K562 (cell line): ENCODE data around the gene RPUSD2. TPM values are rescaled to one million over a fixed set of nuclear protein-coding genes. Genes with fewer than 3 reads are reported as not detected.
A peak's percentile ranks its signal among the peaks of the same experiment; 100 is the strongest.

Source experiments
- BMI1 ChIP-seq: fragments of 150-350 bp; IDR thresholded peaks from 2 replicates; pipeline ENCODE4 v1.6.1; 2014; ENCODE audit warnings: low read length
- CBX5 ChIP-seq: IDR thresholded peaks from 2 replicates; pipeline ENCODE4 v1.6.1; 2014; ENCODE audit warnings: low read depth, borderline replicate concordance
- EGR1 ChIP-seq: fragments of 450-650 bp; conservative IDR thresholded peaks from 2 replicates; pipeline ENCODE4 v1.6.1; 2017; ENCODE audit warnings: mild to moderate bottlenecking
- EHMT2 ChIP-seq: fragments of 450-650 bp; IDR thresholded peaks from 2 replicates; pipeline ENCODE4 v1.6.1; 2018; ENCODE audit warnings: antibody characterized with exemption
- FOSL1 ChIP-seq: fragments of 200-800 bp; sonication (Bioruptor generic); conservative IDR thresholded peaks from 2 replicates; pipeline ENCODE4 v1.6.1; 2016; ENCODE audit warnings: missing genetic modification characterization, missing compliant biosample characterization
- HOXB6 ChIP-seq: fragments of 250-450 bp; sonication (Bioruptor Pico); IDR thresholded peaks from 2 replicates; pipeline ENCODE4 v1.5.1; 2022; ENCODE audit warnings: mild to moderate bottlenecking, borderline replicate concordance
- LEF1 ChIP-seq: fragments of 450-650 bp; IDR thresholded peaks from 2 replicates; pipeline ENCODE4 v1.6.1; 2016; ENCODE audit warnings: mild to moderate bottlenecking
- MAFF ChIP-seq: IDR thresholded peaks from 2 replicates; pipeline ENCODE4 v1.6.1; 2012; ENCODE audit warnings: low read length, improper control_type of control experiment
- MCM5 ChIP-seq: fragments of 450-650 bp; IDR thresholded peaks from 2 replicates; pipeline ENCODE4 v1.6.1; 2016; ENCODE audit warnings: low read depth
- MEF2D ChIP-seq: conservative IDR thresholded peaks from 2 replicates; pipeline ENCODE4 v1.6.1; 2016; ENCODE audit warnings: low read depth, missing genetic modification characterization, missing compliant biosample characterization
- MYNN ChIP-seq, 2 experiments: sonication (generic); formaldehyde crosslinking in 1 of 2; IDR thresholded peaks; 2 replicates each; pipeline versions ENCODE4 v1.5.0 to v1.6.1; 2016 to 2020; ENCODE audit warnings: antibody characterized with exemption in 1 of 2, missing genetic modification reagents in 1 of 2
- NFIC ChIP-seq: fragments of 450-650 bp; IDR thresholded peaks from 2 replicates; pipeline ENCODE4 v1.6.1; 2017; ENCODE audit warnings: mild to moderate bottlenecking, inconsistent platforms
- POLR2A ChIP-seq: fragments of 450-650 bp; conservative IDR thresholded peaks from 2 replicates; pipeline ENCODE4 v1.6.1; 2016
- SPI1 ChIP-seq: IDR thresholded peaks from 2 replicates; pipeline ENCODE4 v1.6.1; 2011; ENCODE audit warnings: low read depth, low read length, control low read depth, borderline replicate concordance
- SRSF7 ChIP-seq: fragments of 200-400 bp; formaldehyde crosslinking; optimal IDR thresholded peaks from 2 replicates; pipeline ENCODE3; 2017; ENCODE audit warnings: mild to moderate bottlenecking, low read depth, low read length
- ZFPM2 ChIP-seq: fragments of 250-450 bp; sonication (Bioruptor Pico); IDR thresholded peaks from 2 replicates; pipeline ENCODE4 v1.5.1; 2022; ENCODE audit warnings: mild to moderate bottlenecking
- ZNF354B ChIP-seq: fragments of 250-450 bp; sonication (Bioruptor Pico); IDR thresholded peaks from 2 replicates; pipeline ENCODE4 v1.4.0; 2020
- ZNF668 ChIP-seq: fragments of 250-450 bp; sonication (Bioruptor Pico); IDR thresholded peaks from 2 replicates; pipeline ENCODE4 v1.8.0; 2022; ENCODE audit warnings: mild to moderate bottlenecking, inconsistent platforms
- polyA plus RNA-seq, 8 experiments: library from polyadenylated mRNA; depleted of rRNA in 4 of 8; stranded (reverse) in 5 of 8; unstranded in 3 of 8; fragments of >200 nt; fragmentation: Nextera tagmentation in 2 of 8; fragmentation: Illumina TruSeq in 1 of 8; extraction: Ambion mirVana in 2 of 8; extraction: Trizol in 1 of 8; gene quantifications; 2 replicates each; pipeline versions ENCODE4 v1.2.1 to v1.2.3, GENCODE V29; 2011 to 2014; ENCODE audit warnings: inconsistent platforms in 1 of 8, missing spikeins in 1 of 8
- total RNA-seq, 7 experiments: library from RNA; depleted of rRNA in 6 of 7; stranded (reverse); fragments of >200 nt in 6 of 7; fragmentation: Illumina TruSeq in 2 of 7; extraction: Trizol in 2 of 7; gene quantifications; 2 replicates each; pipeline versions ENCODE4 v1.2.1 to v1.2.3, GENCODE V29; 2011 to 2021; ENCODE audit warnings: low replicate concordance in 1 of 7
- TF ChIP-seq, protein P1 (sequence below): sonication (generic); formaldehyde crosslinking; IDR thresholded peaks from 2 replicates; pipeline ENCODE4 v1.8.1; 2023; ENCODE audit warnings: missing genetic modification reagents, mild to moderate bottlenecking, borderline replicate concordance
- TF ChIP-seq, protein P2 (sequence below): fragments of 250-450 bp; sonication (Bioruptor Pico); IDR thresholded peaks from 2 replicates; pipeline ENCODE4 v1.8.0; 2022; ENCODE audit warnings: moderate library complexity, mild to moderate bottlenecking, inconsistent platforms
- TF ChIP-seq, protein P3 (sequence below): fragments of 250-450 bp; sonication (Bioruptor Pico); IDR thresholded peaks from 2 replicates; pipeline ENCODE4 v1.4.0; 2020
- TF ChIP-seq, protein P4 (sequence below): fragments of 450-650 bp; IDR thresholded peaks from 2 replicates; pipeline ENCODE4 v1.6.1; 2016; ENCODE audit warnings: antibody characterized with exemption

Gene RPUSD2
- total and polyA plus RNA-seq, 9 of the 15 experiments (the other 6 are each of a cell fraction or from before 2014, with no cell fraction given): 3.7 to 30.2 (median 14.3) TPM

DNA sequence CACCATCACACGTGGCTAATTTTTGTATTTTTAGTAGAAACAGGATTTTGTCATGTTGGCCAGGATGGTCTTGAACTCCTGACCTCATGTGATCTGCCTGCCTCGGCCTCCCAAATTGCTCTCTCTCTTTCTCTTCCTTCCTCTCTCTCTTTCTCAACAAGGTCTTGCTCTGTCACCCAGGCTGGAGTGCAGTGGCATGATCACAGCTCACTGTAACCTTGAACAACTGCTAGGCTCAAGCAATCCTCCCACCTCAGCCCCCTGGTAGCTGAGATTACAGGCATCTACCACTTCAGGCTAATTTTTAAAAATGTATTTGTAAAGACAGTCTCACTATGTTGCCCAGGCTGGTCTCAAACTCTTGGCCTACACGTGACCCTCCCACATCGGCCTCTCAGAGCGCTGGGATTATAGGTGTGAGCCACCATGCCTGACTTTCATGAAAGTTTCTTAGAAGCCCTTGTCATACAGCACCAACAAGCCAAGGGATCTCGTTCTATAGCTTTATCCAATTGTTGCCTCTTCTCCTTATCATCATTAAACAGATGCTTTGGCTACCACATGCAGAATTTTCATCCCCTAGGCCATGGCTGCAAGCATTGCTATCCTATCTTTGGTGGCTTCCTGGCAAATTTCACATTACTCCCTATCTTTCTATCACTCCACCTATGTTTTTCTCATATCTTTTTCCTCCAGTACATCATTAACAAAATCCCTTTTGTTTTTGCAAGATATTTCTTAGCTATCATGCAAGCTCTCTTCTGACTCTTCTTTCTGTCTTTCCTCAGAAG is 10.0 kb upstream of the RPUSD2 start (continued):
- no peak for TF ChIP-seq ZNF668
- TF ChIP-seq POLR2A: no peak
- TF ChIP-seq, protein P1, sequence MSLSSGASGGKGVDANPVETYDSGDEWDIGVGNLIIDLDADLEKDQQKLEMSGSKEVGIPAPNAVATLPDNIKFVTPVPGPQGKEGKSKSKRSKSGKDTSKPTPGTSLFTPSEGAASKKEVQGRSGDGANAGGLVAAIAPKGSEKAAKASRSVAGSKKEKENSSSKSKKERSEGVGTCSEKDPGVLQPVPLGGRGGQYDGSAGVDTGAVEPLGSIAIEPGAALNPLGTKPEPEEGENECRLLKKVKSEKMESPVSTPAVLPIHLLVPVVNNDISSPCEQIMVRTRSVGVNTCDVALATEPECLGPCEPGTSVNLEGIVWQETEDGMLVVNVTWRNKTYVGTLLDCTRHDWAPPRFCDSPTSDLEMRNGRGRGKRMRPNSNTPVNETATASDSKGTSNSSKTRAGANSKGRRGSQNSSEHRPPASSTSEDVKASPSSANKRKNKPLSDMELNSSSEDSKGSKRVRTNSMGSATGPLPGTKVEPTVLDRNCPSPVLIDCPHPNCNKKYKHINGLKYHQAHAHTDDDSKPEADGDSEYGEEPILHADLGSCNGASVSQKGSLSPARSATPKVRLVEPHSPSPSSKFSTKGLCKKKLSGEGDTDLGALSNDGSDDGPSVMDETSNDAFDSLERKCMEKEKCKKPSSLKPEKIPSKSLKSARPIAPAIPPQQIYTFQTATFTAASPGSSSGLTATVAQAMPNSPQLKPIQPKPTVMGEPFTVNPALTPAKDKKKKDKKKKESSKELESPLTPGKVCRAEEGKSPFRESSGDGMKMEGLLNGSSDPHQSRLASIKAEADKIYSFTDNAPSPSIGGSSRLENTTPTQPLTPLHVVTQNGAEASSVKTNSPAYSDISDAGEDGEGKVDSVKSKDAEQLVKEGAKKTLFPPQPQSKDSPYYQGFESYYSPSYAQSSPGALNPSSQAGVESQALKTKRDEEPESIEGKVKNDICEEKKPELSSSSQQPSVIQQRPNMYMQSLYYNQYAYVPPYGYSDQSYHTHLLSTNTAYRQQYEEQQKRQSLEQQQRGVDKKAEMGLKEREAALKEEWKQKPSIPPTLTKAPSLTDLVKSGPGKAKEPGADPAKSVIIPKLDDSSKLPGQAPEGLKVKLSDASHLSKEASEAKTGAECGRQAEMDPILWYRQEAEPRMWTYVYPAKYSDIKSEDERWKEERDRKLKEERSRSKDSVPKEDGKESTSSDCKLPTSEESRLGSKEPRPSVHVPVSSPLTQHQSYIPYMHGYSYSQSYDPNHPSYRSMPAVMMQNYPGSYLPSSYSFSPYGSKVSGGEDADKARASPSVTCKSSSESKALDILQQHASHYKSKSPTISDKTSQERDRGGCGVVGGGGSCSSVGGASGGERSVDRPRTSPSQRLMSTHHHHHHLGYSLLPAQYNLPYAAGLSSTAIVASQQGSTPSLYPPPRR (CRISPR knock-in tag): no peak
- no peak for TF ChIP-seq HOXB6 (CRISPR knock-in tag)
- TF ChIP-seq, protein P2, sequence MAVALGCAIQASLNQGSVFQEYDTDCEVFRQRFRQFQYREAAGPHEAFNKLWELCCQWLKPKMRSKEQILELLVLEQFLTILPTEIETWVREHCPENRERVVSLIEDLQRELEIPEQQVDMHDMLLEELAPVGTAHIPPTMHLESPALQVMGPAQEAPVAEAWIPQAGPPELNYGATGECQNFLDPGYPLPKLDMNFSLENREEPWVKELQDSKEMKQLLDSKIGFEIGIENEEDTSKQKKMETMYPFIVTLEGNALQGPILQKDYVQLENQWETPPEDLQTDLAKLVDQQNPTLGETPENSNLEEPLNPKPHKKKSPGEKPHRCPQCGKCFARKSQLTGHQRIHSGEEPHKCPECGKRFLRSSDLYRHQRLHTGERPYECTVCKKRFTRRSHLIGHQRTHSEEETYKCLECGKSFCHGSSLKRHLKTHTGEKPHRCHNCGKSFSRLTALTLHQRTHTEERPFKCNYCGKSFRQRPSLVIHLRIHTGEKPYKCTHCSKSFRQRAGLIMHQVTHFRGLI (CRISPR knock-in tag): no peak
- TF ChIP-seq CBX5: no peak
- TF ChIP-seq SPI1: no peak
- no peak for TF ChIP-seq BMI1
- peak; percentile 90 for TF ChIP-seq EHMT2
- TF ChIP-seq LEF1: peak; percentile 83
- TF ChIP-seq MAFF: no peak; the same call in 1 of the 2 replicates
- peak; percentile 59 for TF ChIP-seq FOSL1
- no peak for TF ChIP-seq SRSF7
- TF ChIP-seq MYNN (IDR thresholded peaks at IDR 0.05): no peak; the same call in 1 of the 2 replicates
- TF ChIP-seq MYNN (CRISPR knock-in tag; IDR thresholded peaks at IDR 0.05): no peak
- no peak for TF ChIP-seq MCM5
- TF ChIP-seq EGR1: no peak; the same call in 1 of the 2 replicates
- peak; percentile 93 for TF ChIP-seq NFIC
- TF ChIP-seq, protein P3, sequence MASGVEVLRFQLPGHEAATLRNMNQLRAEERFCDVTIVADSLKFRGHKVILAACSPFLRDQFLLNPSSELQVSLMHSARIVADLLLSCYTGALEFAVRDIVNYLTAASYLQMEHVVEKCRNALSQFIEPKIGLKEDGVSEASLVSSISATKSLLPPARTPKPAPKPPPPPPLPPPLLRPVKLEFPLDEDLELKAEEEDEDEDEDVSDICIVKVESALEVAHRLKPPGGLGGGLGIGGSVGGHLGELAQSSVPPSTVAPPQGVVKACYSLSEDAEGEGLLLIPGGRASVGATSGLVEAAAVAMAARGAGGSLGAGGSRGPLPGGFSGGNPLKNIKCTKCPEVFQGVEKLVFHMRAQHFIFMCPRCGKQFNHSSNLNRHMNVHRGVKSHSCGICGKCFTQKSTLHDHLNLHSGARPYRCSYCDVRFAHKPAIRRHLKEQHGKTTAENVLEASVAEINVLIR: no peak
- TF ChIP-seq MEF2D: no peak
- no peak for TF ChIP-seq ZNF354B (CRISPR knock-in tag)
- TF ChIP-seq, protein P4, sequence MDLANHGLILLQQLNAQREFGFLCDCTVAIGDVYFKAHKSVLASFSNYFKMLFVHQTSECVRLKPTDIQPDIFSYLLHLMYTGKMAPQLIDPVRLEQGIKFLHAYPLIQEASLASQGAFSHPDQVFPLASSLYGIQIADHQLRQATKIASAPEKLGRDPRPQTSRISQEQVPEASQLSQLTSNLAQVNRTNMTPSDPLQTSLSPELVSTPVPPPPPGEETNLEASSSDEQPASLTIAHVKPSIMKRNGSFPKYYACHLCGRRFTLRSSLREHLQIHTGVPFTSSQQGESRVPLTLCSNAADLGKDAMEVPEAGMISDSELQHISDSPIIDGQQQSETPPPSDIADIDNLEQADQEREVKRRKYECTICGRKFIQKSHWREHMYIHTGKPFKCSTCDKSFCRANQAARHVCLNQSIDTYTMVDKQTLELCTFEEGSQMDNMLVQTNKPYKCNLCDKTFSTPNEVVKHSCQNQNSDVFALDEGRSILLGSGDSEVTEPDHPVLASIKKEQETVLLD: peak; percentile 75
- TF ChIP-seq ZFPM2: no peak
